ENCODE data around the gene TK1.

Gene TK1

DNA sequence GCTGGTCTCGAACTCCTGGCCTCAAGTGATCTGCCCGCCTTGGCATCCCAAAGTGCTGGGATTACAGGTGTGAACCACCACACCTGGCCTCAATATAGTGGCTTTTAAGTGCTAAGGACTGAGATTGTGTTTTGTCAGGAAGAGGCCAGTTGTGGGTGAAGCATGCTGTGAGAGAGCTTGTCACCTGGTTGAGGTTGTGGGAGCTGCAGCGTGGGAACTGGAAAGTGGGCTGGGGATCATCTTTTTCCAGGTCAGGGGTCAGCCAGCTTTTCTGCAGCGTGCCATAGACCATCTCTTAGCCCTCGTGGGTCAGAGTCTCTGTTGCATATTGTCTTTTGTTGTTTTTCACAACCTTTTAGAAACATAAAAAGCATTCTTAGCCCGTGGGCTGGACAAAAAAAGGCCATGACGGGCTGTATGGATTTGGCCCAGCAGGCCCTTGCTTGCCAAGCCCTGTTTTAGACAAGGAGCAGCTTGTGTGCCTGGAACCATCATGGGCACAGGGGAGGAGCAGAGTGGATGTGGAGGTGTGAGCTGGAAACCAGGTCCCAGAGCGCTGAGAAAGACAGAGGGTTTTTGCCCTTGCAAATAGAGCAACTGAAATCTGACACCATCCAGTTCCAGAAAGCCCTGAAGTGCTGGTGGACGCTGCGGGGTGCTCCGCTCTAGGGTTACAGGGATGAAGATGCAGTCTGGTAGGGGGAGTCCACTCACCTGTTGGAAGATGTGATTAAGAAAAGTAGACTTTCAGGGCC, 32.7 kb upstream of the TK1 start:
- DNase-seq (ENCODE audit: low spot score), result no peak

DNA sequence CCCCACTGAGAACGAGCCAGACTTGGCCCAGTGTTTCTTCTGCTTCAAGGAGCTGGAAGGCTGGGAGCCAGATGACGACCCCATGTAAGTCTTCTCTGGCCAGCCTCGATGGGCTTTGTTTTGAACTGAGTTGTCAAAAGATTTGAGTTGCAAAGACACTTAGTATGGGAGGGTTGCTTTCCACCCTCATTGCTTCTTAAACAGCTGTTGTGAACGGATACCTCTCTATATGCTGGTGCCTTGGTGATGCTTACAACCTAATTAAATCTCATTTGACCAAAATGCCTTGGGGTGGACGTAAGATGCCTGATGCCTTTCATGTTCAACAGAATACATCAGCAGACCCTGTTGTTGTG, 27.8 kb upstream of the TK1 start:
- DNase-seq (ENCODE audit: low spot score), result no peak

DNA sequence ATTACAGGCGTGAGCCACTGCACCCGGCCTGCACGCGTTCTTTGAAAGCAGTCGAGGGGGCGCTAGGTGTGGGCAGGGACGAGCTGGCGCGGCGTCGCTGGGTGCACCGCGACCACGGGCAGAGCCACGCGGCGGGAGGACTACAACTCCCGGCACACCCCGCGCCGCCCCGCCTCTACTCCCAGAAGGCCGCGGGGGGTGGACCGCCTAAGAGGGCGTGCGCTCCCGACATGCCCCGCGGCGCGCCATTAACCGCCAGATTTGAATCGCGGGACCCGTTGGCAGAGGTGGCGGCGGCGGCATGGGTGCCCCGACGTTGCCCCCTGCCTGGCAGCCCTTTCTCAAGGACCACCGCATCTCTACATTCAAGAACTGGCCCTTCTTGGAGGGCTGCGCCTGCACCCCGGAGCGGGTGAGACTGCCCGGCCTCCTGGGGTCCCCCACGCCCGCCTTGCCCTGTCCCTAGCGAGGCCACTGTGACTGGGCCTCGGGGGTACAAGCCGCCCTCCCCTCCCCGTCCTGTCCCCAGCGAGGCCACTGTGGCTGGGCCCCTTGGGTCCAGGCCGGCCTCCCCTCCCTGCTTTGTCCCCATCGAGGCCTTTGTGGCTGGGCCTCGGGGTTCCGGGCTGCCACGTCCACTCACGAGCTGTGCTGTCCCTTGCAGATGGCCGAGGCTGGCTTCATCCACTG, 27.3 kb upstream of the TK1 start, which contains the start of gene BIRC5:
Gene BIRC5, plus strand, starts transcription at position 238 of the 690 bp plus-strand sequence. Its CDS starts 64 bp downstream, at position 302.
- DNase-seq (ENCODE audit: low spot score), result peak; percentile 99

GRCh38 chr17:78211032-78211431, 24.2 kb upstream of the TK1 start:
- DNase-seq (ENCODE audit: low spot score), result no peak

DNA sequence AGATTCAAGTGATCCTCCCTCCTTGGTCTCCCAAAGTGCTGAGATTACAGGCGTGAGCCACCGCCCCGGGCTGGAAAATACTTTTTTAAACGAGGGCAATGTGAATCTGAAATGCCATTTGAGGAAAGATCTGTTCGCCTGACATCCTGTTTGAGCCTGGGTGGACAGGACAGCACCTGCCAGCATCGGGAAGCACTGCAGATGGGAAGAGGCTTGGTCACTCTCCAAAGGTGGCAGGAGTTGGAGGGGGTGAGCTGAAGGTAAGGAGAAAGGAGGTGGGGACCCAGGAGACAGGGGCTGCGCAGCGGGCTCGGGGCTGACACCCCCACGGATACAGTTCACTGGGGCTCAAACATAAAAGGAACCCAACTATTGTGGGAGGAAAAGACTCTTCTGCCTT, 23.3 kb upstream of the TK1 start:
- DNase-seq (ENCODE audit: low spot score), result no peak

- no peak for DNase-seq (ENCODE audit: low spot score)
Measured at GRCh38 chr17:78208486-78208885, 21.6 kb upstream of the TK1 start.

- DNase-seq (ENCODE audit: low spot score), result no peak
Measured at GRCh38 chr17:78206298-78206697, 19.4 kb upstream of the TK1 start.

DNA sequence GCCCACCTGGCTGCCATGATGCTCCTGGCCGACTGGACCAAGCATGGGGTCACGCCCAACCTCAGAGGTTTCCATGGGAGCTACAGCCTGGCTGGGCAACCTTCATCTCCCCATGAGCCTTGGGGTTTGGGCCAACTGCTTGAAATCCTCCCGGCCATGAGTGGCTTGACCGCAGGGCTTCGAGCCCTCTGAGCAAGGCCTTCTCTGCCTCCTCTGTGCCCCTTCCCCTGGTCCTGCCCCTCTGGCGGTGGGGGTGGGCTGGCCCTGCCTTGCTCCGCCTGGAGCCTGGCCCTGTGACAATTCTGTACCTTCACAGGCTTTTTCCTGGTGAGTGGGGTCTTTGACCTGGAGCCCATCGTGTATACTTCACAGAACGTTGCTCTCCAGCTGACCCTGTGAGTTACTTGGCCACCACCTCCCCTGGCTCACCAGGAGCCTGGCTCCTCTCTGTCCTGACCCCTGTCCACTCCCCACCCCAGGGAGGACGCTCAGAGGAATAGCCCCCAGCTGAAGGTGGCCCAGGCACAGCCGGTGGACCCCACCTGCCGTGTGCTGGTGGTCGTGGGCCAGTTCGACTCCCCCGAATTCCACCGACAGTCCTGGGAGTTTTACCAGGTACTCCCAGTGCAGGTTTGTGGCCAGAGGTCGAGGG, 18.4 kb upstream of the TK1 start:
- no peak for DNase-seq (ENCODE audit: low spot score)

DNA sequence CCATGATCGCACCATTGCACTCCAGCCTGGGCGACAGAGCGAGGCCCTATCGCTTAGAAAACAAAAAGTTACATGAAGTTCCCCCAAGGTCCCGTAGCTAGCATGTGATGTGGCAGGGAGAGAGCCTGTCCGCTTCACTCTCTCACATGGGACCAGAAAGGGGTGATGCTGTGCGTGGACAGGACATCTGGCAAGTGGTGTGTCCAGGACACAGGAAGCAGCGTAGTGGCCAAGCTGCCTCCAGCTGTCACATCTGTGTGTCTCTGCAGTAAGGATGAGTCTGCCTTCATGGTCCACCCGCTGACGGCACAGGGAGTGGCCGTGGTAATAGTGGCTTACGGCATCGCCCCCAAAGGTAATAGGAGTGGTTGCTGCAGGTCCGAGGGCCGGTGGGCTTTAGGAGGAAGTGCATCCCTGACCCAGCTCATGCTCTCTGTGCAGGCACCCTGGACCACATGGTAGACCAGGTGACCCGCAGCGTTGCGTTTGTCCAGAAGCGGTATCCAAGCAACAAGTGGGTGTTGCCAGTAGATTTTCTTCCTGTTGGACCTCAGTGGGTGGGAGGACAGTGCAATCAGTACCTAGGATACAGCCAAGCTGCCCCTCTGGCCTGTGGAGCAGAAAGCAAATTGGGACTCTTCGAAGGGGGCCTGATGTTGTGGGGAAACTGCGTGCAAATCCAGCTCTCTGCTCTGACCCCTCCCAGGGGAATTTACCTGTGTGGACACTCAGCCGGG, 17.7 kb upstream of the TK1 start:
- DNase-seq (ENCODE audit: low spot score), result no peak

DNA sequence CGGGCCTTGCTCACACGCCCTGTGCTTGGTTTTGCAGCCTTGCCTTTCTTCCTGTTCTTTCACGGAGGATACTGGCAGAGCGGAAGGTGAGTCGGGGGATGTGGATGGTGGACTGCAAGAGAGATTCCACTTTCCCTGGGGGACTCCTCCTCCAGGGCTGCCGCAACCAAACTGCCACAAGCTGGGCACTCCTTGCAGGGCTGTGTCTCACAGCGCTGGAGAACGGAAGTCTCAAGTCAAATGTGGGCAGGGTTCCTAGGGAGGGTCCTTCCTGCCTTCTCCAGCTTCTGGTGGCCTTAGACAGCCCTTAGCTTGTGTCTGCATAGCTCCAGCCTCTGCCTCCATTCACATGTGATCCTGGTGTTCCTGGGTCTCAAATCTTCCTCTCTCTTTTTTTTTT, 15.8 kb upstream of the TK1 start:
- DNase-seq (ENCODE audit: low spot score), result no peak

- DNase-seq (ENCODE audit: low spot score), result no peak
Measured at GRCh38 chr17:78200451-78200850, 13.6 kb upstream of the TK1 start.

DNA sequence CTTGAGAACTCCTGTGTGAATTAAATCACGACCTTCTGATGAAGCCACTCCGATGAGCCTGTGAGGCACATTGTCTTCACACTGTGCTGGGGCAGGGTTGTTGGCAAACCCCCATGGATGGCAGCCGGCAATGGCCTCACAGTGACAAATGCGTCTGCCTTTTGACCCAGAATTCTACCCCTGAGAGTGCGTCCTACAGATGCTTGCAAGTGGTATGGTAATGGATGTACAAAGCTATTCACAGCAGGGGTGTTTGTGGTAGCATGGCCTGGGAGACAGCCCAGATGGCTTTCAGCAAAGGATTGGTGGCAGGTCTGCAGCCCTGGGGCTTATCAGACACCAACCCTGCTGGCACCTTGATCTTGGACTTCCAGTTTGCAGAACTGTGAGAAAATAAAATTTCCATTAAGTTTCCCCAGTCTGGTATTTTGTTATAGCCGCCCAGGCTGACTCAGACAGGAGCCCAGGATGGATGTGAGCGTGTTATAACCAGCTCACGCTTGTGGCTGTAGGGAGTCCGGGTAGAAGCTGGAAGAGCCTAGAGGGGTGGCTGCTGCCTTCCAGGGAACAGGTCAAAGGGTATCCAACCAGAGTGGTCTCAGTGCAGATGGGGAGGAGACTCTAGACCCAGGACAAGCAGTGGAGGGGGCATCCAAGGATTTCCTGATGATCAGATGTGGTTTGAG, 10.4 kb upstream of the TK1 start:
- no peak for DNase-seq (ENCODE audit: low spot score)

- no peak for DNase-seq (ENCODE audit: low spot score)
Measured at GRCh38 chr17:78196716-78197115, 9.9 kb upstream of the TK1 start.

GRCh38 chr17:78185981-78186691, 716 bp downstream of the TK1 start:
- DNase-seq (ENCODE audit: low spot score), result peak; percentile 51

DNA sequence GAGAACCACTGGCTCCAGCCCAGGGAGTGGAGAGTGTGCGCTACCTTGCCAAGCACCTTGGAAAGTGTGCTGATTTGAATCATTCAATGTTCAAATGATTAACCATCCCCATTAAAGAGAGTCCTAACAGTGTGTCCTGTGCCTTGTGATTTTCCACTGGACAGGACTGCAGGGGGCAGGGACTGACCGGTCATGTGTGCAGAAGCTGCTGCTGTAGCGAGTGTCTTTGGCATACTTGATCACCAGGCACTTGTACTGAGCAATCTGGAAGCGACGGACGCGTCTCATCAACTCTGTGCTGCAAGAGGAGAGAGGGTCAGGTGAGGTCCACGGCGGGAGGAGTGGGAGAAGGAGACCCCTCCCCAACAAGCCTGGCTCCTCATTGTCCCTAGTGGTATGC, 2.0 kb downstream of the TK1 start:
- DNase-seq (ENCODE audit: low spot score), result no peak

DNA sequence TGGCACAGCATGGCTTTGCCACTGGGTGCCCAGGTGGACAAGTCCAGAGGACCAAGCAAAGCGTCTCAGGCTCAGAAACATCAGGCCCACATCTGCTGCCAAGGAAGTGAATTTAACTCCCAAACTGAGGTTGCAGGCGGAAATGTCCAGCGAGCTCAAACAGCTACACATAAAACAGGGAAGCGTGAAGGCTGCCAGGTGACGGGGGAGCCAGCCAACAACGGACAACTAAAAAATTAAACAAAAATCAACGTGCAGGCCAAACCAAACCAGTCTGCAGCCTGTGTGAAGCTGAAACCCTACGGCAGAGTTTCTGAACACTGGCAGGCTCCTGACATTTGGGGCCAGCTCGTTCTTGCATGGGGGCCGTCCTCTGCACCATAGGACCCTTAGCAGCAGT, 2.5 kb downstream of the TK1 start:
- DNase-seq (ENCODE audit: low spot score), result no peak

DNA sequence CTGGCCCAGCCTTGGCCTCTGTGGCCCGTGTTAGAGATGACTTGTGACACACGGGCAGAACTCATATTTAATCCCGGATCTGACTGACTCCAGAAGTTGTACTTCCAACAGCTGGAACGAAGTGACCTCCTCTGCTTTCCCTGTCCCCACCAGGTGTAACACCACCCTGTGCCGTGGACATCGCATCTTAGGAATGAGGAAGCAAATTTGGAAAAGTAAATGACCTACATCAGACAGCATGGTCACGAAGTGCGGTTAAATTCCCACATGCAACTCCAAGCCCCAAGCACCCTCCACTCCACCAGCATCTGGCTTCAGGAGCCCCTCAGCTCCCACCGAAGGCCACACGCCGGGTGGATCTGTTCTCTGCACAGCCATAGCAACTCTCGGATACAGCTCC, 2.9 kb downstream of the TK1 start:
- DNase-seq (ENCODE audit: low spot score), result no peak

DNA sequence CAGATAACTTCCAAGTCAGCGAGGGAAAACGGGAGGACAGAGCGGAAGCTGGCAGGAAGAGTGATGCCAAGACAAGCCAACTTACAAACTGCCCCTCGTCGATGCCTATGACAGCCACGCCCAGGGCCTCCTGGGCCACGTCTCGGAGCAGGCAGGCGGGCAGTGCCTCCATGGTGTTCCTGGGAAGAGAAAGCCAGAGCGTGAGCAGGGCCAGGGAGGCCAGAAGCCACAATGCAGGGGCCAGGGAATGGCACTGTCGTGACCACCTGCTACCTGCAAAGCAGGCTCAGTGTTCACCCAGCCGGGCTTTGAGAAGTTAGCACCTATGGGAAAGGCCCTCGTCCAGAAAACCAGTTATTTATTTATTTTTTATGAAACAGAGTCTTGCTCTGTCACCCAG, 4.3 kb downstream of the TK1 start:
- no peak for DNase-seq (ENCODE audit: low spot score)

- DNase-seq (ENCODE audit: low spot score), result no peak
Measured at GRCh38 chr17:78180508-78180907, 6.3 kb downstream of the TK1 start.

DNA sequence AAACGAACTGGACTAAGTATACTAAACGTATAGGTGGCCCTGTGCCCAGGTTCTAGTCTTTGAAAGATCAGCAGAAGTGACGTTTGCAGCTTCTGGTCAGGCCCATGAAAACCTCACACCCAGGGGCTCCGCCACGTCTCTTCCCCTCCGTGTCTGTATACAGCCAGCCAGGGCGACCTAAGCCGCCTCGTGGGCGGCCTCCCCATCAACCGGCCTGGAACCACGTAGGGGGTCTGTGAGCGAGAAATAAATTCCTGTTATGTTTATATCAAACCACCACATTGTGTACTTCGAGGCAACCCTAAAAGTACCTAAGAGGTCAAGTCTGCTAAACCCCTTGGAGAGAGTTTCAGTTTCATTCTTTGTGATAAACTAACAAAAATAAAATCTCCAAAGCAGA, 6.8 kb downstream of the TK1 start:
- no peak for DNase-seq (ENCODE audit: low spot score)

- DNase-seq (ENCODE audit: low spot score), result peak; percentile 40
Measured at GRCh38 chr17:78179372-78179771, 7.5 kb downstream of the TK1 start.
